Mesothelial cell of epicardium (in vitro differentiated cells): ENCODE measurements around the gene PDE7B. TPM values are rescaled to one million over a fixed set of nuclear protein-coding genes. Genes with fewer than 3 reads are reported as not detected.

Source experiments
- DNase-seq, 2 experiments: peaks; one replicate each; pipeline ENCODE4 v3.0.0; 2021; ENCODE audit warnings: low spot score in 2 of 2; ENCODE audit not compliant: unreplicated experiment in 2 of 2
- H3K27ac Mint-ChIP-seq: 2 replicates; pipeline ENCODE4 v1.8.0; 2021; ENCODE audit warnings: mixed read lengths
- H3K27me3 Mint-ChIP-seq: 2 replicates; pipeline ENCODE4 v1.8.0; 2021; ENCODE audit warnings: low read depth, mixed read lengths
- H3K36me3 Mint-ChIP-seq: 2 replicates; pipeline ENCODE4 v1.8.0; 2021; ENCODE audit warnings: mixed read lengths
- H3K4me1 Mint-ChIP-seq: 2 replicates; pipeline ENCODE4 v1.8.0; 2021; ENCODE audit warnings: mixed read lengths
- H3K4me3 Mint-ChIP-seq: 2 replicates; pipeline ENCODE4 v1.8.0; 2021; ENCODE audit warnings: mild to moderate bottlenecking, moderate library complexity, mixed read lengths
- H3K9me3 Mint-ChIP-seq: 2 replicates; pipeline ENCODE4 v1.8.0; 2021; ENCODE audit warnings: mixed read lengths
- total RNA-seq: library from RNA; stranded (reverse); gene quantifications from 3 replicates; pipeline ENCODE4 v1.2.1, GENCODE V29; 2021
- TF ChIP-seq, protein P1 (sequence below): fragments of 200-600 bp; sonication (generic); IDR thresholded peaks from one replicate; pipeline ENCODE4 v1.5.0; 2021; ENCODE audit warnings: antibody characterized with exemption; ENCODE audit not compliant: unreplicated experiment

Gene PDE7B
- total RNA-seq, 1 donor from 2014 or later, result 18.2 TPM

DNA sequence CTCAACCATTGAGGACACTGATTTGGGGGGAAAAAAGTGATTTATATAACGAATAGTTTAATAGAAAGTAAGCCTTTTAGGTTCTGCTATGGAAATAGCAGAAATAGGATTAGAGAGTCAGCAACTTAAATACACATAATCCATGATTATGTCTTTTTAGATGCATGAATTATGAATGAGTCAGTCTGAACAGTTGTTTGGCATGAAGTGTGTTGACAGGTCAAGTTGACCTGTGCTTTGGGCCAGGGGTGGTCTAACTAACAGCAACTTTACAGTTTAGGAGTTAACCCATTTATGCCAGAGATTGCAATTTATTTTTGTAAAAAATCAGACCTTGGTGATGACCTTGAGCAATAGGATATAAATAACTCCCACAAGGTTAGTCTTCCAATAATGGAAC is 207.4 kb downstream of the PDE7B start:
- H3K4me3 Mint-ChIP-seq, result no peak overlapping the region
- H3K27ac Mint-ChIP-seq, result no peak overlapping the region
- no peaks in the 10 kb centered on the region for H3K27me3 Mint-ChIP-seq
- peaks cover 28% of the 10 kb centered on the region for H3K4me1 Mint-ChIP-seq
- DNase-seq, result no peak
- H3K36me3 Mint-ChIP-seq, result peaks cover 2% of the 10 kb centered on the region
- TF ChIP-seq, protein P1, sequence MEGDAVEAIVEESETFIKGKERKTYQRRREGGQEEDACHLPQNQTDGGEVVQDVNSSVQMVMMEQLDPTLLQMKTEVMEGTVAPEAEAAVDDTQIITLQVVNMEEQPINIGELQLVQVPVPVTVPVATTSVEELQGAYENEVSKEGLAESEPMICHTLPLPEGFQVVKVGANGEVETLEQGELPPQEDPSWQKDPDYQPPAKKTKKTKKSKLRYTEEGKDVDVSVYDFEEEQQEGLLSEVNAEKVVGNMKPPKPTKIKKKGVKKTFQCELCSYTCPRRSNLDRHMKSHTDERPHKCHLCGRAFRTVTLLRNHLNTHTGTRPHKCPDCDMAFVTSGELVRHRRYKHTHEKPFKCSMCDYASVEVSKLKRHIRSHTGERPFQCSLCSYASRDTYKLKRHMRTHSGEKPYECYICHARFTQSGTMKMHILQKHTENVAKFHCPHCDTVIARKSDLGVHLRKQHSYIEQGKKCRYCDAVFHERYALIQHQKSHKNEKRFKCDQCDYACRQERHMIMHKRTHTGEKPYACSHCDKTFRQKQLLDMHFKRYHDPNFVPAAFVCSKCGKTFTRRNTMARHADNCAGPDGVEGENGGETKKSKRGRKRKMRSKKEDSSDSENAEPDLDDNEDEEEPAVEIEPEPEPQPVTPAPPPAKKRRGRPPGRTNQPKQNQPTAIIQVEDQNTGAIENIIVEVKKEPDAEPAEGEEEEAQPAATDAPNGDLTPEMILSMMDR, result no peak
- no peaks in the 10 kb centered on the region for H3K9me3 Mint-ChIP-seq

DNA sequence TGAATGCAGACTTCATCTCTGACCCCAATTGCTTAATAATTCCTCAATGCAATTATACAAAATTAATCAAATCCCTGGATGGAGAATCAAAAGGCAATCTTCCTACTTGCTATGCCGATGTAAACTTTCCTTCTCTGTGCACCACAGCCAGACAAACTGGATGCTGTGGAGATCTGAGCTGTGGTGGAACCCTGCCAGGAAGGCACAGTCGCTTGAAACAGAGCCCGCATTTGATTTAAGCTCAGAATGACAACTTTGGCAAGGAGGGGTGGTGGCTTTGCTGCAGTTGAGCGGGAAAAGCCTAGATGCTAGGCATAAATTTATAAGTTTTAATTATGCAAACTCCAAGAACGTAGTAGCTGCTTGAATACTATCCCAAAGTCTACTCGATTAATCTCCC is 207.8 kb downstream of the PDE7B start:
- Mint-ChIP-seq H3K36me3 (peaks cover 2% of the 10 kb centered on the region), H3K9me3 (no peaks in the 10 kb centered on the region), H3K27me3 (no peaks in the 10 kb centered on the region), H3K27ac (peak overlapping the region; percentile 6), H3K4me1 (peaks cover 28% of the 10 kb centered on the region), H3K4me3 (no peak overlapping the region)
- no peak for DNase-seq
- TF ChIP-seq, protein P1, result no peak

- Mint-ChIP-seq H3K4me1 (peaks cover 28% of the 10 kb centered on the region), H3K27ac (no peak overlapping the region), H3K27me3 (no peaks in the 10 kb centered on the region), H3K36me3 (peaks cover 2% of the 10 kb centered on the region), H3K4me3 (no peak overlapping the region), H3K9me3 (no peaks in the 10 kb centered on the region)
- TF ChIP-seq, protein P1, result no peak
- no peak for DNase-seq
Observed at GRCh38 chr6:136060052-136060451, 208.6 kb downstream of the PDE7B start.

DNA sequence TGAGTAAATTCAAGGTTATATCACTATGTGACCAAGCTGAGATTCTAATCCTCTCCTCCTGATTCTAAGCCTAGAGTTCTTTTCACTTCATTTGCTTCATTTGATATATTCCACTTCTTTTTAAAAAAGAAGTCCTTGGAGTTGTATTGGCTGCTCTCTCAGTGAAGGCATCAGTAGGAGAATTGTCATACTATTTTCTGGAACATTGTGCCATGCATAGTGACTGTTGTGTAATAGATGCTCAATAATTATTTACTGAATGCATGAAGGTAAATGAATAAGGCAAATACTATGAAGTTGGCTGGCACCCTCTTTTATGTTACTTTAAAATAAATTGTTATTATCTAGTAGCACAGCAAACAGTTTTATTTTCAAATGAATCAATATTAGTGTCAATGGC is 209.3 kb downstream of the PDE7B start:
- DNase-seq, result no peak
- no peak overlapping the region for H3K4me3 Mint-ChIP-seq
- peaks cover 2% of the 10 kb centered on the region for H3K36me3 Mint-ChIP-seq
- TF ChIP-seq, protein P1, result no peak
- no peaks in the 10 kb centered on the region for H3K9me3 Mint-ChIP-seq
- no peaks in the 10 kb centered on the region for H3K27me3 Mint-ChIP-seq
- H3K4me1 Mint-ChIP-seq, result peaks cover 27% of the 10 kb centered on the region
- H3K27ac Mint-ChIP-seq, result no peak overlapping the region

GRCh38 chr6:136061701-136062100 is 210.2 kb downstream of the PDE7B start:
- Mint-ChIP-seq H3K9me3 (no peaks in the 10 kb centered on the region), H3K4me3 (no peak overlapping the region), H3K27ac (no peak overlapping the region), H3K27me3 (no peaks in the 10 kb centered on the region), H3K4me1 (peaks cover 26% of the 10 kb centered on the region), H3K36me3 (no peaks in the 10 kb centered on the region)
- DNase-seq, result no peak
- TF ChIP-seq, protein P1, result no peak

GRCh38 chr6:136063096-136063495 is 211.6 kb downstream of the PDE7B start:
- H3K4me3 Mint-ChIP-seq, result no peak overlapping the region
- H3K4me1 Mint-ChIP-seq, result peaks cover 27% of the 10 kb centered on the region
- peaks cover 3% of the 10 kb centered on the region for H3K9me3 Mint-ChIP-seq
- TF ChIP-seq, protein P1, result no peak
- DNase-seq, result no peak
- H3K27ac Mint-ChIP-seq, result no peak overlapping the region
- no peaks in the 10 kb centered on the region for H3K27me3 Mint-ChIP-seq
- peaks cover 3% of the 10 kb centered on the region for H3K36me3 Mint-ChIP-seq
